Liver (tissue), 9 donors: Measurements from ENCODE around the gene ASB7. TPM values are rescaled to one million over a fixed set of nuclear protein-coding genes. Genes with fewer than 3 reads are reported as not detected.

Source experiments
- DNase-seq: peaks from one replicate; pipeline ENCODE4 v3.0.0-alpha.2; 2017; ENCODE audit warnings: low spot score
- H3K27ac ChIP-seq, 2 donors: one replicate each; pipeline ENCODE4 v1.7.0; 2013; ENCODE audit warnings: inconsistent platforms in 2 of 2, low read length in 2 of 2, control low read depth in 1 of 2, low read depth in 1 of 2, mild to moderate bottlenecking in 1 of 2
- H3K27me3 ChIP-seq, 4 donors: one replicate each; pipeline versions ENCODE4 v1.6.1 to v1.7.0; 2013; ENCODE audit warnings: low read length in 3 of 4, inconsistent platforms in 1 of 4, mild to moderate bottlenecking in 1 of 4, moderate library complexity in 1 of 4; ENCODE audit not compliant: control insufficient read depth in 4 of 4, insufficient read depth in 4 of 4
- H3K36me3 ChIP-seq, 4 donors: one replicate each; pipeline versions ENCODE4 v1.6.1 to v1.7.0; 2013; ENCODE audit warnings: low read length in 3 of 4, mild to moderate bottlenecking in 3 of 4, low read depth in 1 of 4, moderate library complexity in 1 of 4; ENCODE audit not compliant: control insufficient read depth in 4 of 4, insufficient read depth in 3 of 4
- H3K4me1 ChIP-seq, 4 donors: one replicate each; pipeline versions ENCODE4 v1.6.1 to v1.7.0; 2013; ENCODE audit warnings: low read length in 3 of 4, mild to moderate bottlenecking in 3 of 4, moderate library complexity in 1 of 4; ENCODE audit not compliant: control insufficient read depth in 4 of 4, insufficient read depth in 4 of 4
- H3K4me3 ChIP-seq, 3 donors: one replicate each; pipeline versions ENCODE4 v1.6.1 to v1.7.0; 2013; ENCODE audit warnings: low read length in 3 of 3, control low read depth in 1 of 3, low read depth in 1 of 3, mild to moderate bottlenecking in 1 of 3
- H3K9ac ChIP-seq, 2 donors: one replicate each; pipeline ENCODE4 v1.7.0; 2013; ENCODE audit warnings: low read length in 2 of 2, mild to moderate bottlenecking in 2 of 2, moderate library complexity in 2 of 2, control low read depth in 1 of 2, low read depth in 1 of 2
- H3K9me3 ChIP-seq, 4 donors: one replicate each; pipeline versions ENCODE4 v1.6.1 to v1.7.0; 2013; ENCODE audit warnings: low read length in 3 of 4; ENCODE audit not compliant: control insufficient read depth in 4 of 4
- EGR1 ChIP-seq, 2 donors: IDR thresholded peaks; 2 replicates each; pipeline ENCODE4 v1.6.1; 2016 to 2018; ENCODE audit warnings: antibody characterized with exemption in 2 of 2, low read depth in 2 of 2
- FOXA2 ChIP-seq: IDR thresholded peaks from 2 replicates; pipeline ENCODE4 v1.6.1; 2016; ENCODE audit warnings: antibody characterized with exemption
- HNF4G ChIP-seq: IDR thresholded peaks from 2 replicates; pipeline ENCODE4 v1.6.1; 2016; ENCODE audit warnings: antibody characterized with exemption
- JUND ChIP-seq, 2 donors: IDR thresholded peaks; 2 replicates each; pipeline ENCODE4 v1.6.1; 2016; ENCODE audit warnings: antibody characterized with exemption in 2 of 2
- NR2F2 ChIP-seq: IDR thresholded peaks from 2 replicates; pipeline ENCODE4 v1.6.1; 2016; ENCODE audit warnings: antibody characterized with exemption
- RAD21 ChIP-seq, 2 donors: IDR thresholded peaks; 2 replicates each; pipeline ENCODE4 v1.6.1; 2016; ENCODE audit warnings: antibody characterized with exemption in 2 of 2, mild to moderate bottlenecking in 2 of 2
- TAF1 ChIP-seq: conservative IDR thresholded peaks from 2 replicates; pipeline ENCODE4 v1.6.1; 2016; ENCODE audit warnings: antibody characterized with exemption, mild to moderate bottlenecking
- WGBS: extraction: QIAGEN DNeasy Blood & Tissue Kit; methylation state at CpG from one replicate; pipeline ENCODE4 v1.1.7; 2013; 5-methylcytosine and 5-hydroxymethylcytosine counted together
- polyA plus RNA-seq, 2 donors: library from polyadenylated mRNA; stranded (reverse) in 1 of 2; unstranded in 1 of 2; fragments of 200-250 nt in 1 of 2; fragments of >200 nt in 1 of 2; fragmentation: Nextera tagmentation in 1 of 2; extraction: Ambion mirVana in 1 of 2; gene quantifications; one replicate each; pipeline versions ENCODE4 v1.2.1 to v1.2.3, GENCODE V29; 2013 to 2015
- total RNA-seq, 2 donors: library from RNA; depleted of rRNA; stranded (reverse); fragments of >200 nt; gene quantifications; one replicate each; pipeline ENCODE4 v1.2.3, GENCODE V29; 2014
- TF ChIP-seq, protein P1 (sequence below): fragments of 150-350 bp; IDR thresholded peaks from 2 replicates; pipeline ENCODE4 v1.5.1; 2017; ENCODE audit warnings: improper control_type of control experiment, low read depth, low read length; ENCODE audit not compliant: missing input control
- TF ChIP-seq, protein P2 (sequence below): IDR thresholded peaks from 2 replicates; pipeline ENCODE4 v1.6.1; 2016; ENCODE audit warnings: antibody characterized with exemption
- TF ChIP-seq, protein P3 (sequence below): IDR thresholded peaks from 2 replicates; pipeline ENCODE4 v1.6.1; 2016; ENCODE audit warnings: antibody characterized with exemption
- donor health status: healthy.
- donor health status: healthy.
- donor health status: healthy.
- donor health status: healthy.
- donor health status: healthy.

ASB7 gene
- total and polyA plus RNA-seq, 4 donors, result 3.7 to 12.6 (median 6.5) TPM

DNA sequence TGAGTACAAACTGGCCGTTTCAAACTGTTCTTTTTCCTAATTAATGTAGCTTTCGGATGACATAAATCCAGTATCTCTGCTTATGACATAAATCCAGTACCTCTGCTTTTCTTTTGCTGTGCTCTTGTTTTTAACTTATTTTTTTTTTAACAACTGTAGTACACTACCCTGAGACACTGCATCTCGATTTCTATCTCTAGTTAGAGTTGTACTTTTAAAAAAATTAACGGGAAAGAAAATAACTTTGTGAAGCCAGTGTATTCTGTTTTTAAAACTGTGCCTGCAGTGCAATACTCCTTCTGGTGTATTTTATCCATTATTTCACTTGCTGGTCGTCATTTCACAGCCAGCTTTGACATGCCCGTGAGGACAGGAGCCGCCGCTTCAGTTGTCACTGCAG is 46.6 kb downstream of the ASB7 start:
- Histone ChIP-seq H3K27ac (no peak overlapping the region), H3K27me3 (no peaks in the 10 kb centered on the region), H3K36me3 (peaks cover 0 to 4% (median 2%) of the 10 kb centered on the region in 4 donors), H3K4me1 (no peaks in the 10 kb centered on the region), H3K4me3 (no peak overlapping the region), H3K9ac (no peak overlapping the region), H3K9me3 (no peaks in the 10 kb centered on the region)
- DNase-seq, result no peak
- WGBS, result 96% methylated on average over 8 of the region's 8 CpGs
- no peak for TF ChIP-seq JUND (IDR thresholded peaks at IDR 0.05)

GRCh38 chr15:100650685-100651084 is 48.3 kb downstream of the ASB7 start:
- Histone ChIP-seq H3K4me3 (no peak overlapping the region), H3K36me3 (peaks cover 0 to 4% (median 2%) of the 10 kb centered on the region in 4 donors), H3K27ac (no peak overlapping the region), H3K9me3 (no peaks in the 10 kb centered on the region), H3K27me3 (no peaks in the 10 kb centered on the region), H3K9ac (no peak overlapping the region), H3K4me1 (no peaks in the 10 kb centered on the region)
- peak; percentile 49 to 56 for TF ChIP-seq RAD21 (IDR thresholded peaks at IDR 0.05)
- no peak for TF ChIP-seq TAF1
- TF ChIP-seq FOXA2, result no peak
- TF ChIP-seq, protein P1, sequence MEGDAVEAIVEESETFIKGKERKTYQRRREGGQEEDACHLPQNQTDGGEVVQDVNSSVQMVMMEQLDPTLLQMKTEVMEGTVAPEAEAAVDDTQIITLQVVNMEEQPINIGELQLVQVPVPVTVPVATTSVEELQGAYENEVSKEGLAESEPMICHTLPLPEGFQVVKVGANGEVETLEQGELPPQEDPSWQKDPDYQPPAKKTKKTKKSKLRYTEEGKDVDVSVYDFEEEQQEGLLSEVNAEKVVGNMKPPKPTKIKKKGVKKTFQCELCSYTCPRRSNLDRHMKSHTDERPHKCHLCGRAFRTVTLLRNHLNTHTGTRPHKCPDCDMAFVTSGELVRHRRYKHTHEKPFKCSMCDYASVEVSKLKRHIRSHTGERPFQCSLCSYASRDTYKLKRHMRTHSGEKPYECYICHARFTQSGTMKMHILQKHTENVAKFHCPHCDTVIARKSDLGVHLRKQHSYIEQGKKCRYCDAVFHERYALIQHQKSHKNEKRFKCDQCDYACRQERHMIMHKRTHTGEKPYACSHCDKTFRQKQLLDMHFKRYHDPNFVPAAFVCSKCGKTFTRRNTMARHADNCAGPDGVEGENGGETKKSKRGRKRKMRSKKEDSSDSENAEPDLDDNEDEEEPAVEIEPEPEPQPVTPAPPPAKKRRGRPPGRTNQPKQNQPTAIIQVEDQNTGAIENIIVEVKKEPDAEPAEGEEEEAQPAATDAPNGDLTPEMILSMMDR, result peak; percentile 28
- TF ChIP-seq, protein P2, sequence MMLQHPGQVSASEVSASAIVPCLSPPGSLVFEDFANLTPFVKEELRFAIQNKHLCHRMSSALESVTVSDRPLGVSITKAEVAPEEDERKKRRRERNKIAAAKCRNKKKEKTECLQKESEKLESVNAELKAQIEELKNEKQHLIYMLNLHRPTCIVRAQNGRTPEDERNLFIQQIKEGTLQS, result no peak
- no peak for TF ChIP-seq JUND (IDR thresholded peaks at IDR 0.05)
- 83% methylated on average over 1 of the region's 1 CpG for WGBS
- DNase-seq, result no peak

DNA sequence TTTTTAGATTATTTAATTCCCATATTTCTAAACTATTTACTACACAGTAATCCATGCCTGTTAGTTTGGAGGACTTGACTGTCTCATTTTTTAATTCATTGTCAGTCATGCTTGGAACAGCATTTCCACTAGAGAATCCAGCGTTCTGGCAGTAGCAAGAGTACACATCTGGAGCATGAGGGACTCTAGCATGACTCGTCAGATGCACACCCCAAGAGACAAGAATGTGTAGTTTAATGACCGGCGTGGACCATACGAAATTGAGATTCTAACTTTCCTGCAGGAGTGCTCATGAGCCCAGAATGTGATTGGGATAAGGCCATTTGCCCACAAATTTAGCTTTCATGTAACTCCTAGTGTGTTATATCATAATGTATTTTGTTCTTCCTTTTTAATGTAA is 48.9 kb downstream of the ASB7 start:
- Histone ChIP-seq H3K27me3 (no peaks in the 10 kb centered on the region), H3K4me3 (no peak overlapping the region), H3K27ac (no peak overlapping the region), H3K36me3 (peaks cover 0 to 4% (median 2%) of the 10 kb centered on the region in 4 donors), H3K9me3 (no peaks in the 10 kb centered on the region), H3K9ac (no peak overlapping the region), H3K4me1 (no peaks in the 10 kb centered on the region)
- 95% methylated on average over 5 of the region's 5 CpGs for WGBS
- no peak for DNase-seq
- no peak for TF ChIP-seq EGR1 (IDR thresholded peaks at IDR 0.05; ENCODE audit: low read depth in 2 of 2)
- no peak for TF ChIP-seq NR2F2
- TF ChIP-seq, protein P1, result no peak
- TF ChIP-seq JUND (IDR thresholded peaks at IDR 0.05), result no peak
- TF ChIP-seq, protein P3, sequence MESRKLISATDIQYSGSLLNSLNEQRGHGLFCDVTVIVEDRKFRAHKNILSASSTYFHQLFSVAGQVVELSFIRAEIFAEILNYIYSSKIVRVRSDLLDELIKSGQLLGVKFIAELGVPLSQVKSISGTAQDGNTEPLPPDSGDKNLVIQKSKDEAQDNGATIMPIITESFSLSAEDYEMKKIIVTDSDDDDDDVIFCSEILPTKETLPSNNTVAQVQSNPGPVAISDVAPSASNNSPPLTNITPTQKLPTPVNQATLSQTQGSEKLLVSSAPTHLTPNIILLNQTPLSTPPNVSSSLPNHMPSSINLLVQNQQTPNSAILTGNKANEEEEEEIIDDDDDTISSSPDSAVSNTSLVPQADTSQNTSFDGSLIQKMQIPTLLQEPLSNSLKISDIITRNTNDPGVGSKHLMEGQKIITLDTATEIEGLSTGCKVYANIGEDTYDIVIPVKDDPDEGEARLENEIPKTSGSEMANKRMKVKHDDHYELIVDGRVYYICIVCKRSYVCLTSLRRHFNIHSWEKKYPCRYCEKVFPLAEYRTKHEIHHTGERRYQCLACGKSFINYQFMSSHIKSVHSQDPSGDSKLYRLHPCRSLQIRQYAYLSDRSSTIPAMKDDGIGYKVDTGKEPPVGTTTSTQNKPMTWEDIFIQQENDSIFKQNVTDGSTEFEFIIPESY, result no peak
- no peak for TF ChIP-seq TAF1
- no peak for TF ChIP-seq RAD21 (IDR thresholded peaks at IDR 0.05)
- no peak for TF ChIP-seq HNF4G
- no peak for TF ChIP-seq FOXA2
